ENCODE data around the gene TLX1. TPM values are rescaled to one million over a fixed set of nuclear protein-coding genes. Genes with fewer than 3 reads are reported as not detected.

Gene TLX1
- 0.15 TPM in 1 of 2 replicates, not detected in the other for total RNA-seq

DNA sequence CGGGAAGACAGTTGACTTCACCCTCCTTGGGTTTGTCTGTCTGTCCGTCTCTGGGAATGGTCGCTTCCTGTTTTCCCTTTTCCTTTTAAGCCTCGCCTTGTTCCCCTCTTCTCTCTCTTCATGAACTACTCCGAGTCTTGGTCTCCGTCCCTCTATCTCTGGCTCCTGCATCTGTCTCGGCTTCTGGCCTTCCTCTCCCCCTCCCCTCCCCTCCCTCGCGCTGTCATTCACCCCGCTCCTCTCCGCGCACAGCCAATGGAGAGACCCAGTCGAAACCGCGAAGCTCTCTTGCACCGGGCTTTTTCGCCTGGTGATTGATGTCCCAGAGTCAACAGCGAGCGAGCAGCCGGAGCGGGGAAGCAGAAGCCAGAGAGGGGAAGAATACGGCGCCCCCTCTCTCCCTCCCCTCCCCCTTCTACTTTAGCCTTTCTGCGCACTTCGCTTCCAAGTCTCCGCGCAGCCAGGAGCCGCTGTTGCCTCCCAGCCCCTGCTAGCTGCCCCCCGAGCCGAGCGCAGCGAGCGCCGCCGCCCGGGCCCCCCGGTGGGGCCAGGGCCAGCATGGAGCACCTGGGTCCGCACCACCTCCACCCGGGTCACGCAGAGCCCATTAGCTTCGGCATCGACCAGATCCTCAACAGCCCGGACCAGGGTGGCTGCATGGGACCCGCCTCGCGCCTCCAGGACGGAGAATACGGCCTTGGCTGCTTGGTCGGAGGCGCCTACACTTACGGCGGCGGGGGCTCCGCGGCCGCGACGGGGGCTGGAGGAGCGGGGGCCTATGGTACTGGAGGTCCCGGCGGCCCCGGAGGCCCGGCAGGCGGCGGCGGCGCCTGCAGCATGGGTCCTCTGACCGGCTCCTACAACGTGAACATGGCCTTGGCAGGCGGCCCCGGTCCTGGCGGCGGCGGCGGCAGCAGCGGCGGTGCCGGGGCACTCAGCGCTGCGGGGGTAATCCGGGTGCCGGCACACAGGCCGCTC is at the start of gene TLX1:
TLX1 (plus strand) TSS at position 317 of the 978 bp plus-strand sequence; CDS start at position 559, 242 bp downstream.

Other genes with a start within 250 kb of the TLX1 start
- gene SLF2, start 218.3 kb upstream of the TLX1 start, total RNA-seq: 14.0 and 25.8 TPM in 2 replicates
- 0.30 and 0.65 TPM in 2 replicates for gene SEMA4G, start 161.8 kb upstream of the TLX1 start, total RNA-seq
- 58.1 and 83.1 TPM in 2 replicates for gene MRPL43, start 143.8 kb upstream of the TLX1 start, total RNA-seq
- 8.8 and 10.9 TPM in 2 replicates for gene TWNK, start 143.8 kb upstream of the TLX1 start, total RNA-seq
- gene LZTS2, start 131.5 kb upstream of the TLX1 start, total RNA-seq: 37.4 and 58.7 TPM in 2 replicates
- gene PDZD7, start 100.2 kb upstream of the TLX1 start, total RNA-seq: 0.65 and 1.1 TPM in 2 replicates
- gene SFXN3, start 100.1 kb upstream of the TLX1 start, total RNA-seq: 51.3 and 52.0 TPM in 2 replicates
- gene KAZALD1, start 69.3 kb upstream of the TLX1 start, total RNA-seq: 3.6 and 7.6 TPM in 2 replicates
- not detected in 2 replicates for gene LBX1, start 98.2 kb downstream of the TLX1 start, total RNA-seq
- gene BTRC, start 222.9 kb downstream of the TLX1 start, total RNA-seq: 7.5 and 8.2 TPM in 2 replicates